Measurements from ENCODE around the gene MLPH.

Gene MLPH

DNA sequence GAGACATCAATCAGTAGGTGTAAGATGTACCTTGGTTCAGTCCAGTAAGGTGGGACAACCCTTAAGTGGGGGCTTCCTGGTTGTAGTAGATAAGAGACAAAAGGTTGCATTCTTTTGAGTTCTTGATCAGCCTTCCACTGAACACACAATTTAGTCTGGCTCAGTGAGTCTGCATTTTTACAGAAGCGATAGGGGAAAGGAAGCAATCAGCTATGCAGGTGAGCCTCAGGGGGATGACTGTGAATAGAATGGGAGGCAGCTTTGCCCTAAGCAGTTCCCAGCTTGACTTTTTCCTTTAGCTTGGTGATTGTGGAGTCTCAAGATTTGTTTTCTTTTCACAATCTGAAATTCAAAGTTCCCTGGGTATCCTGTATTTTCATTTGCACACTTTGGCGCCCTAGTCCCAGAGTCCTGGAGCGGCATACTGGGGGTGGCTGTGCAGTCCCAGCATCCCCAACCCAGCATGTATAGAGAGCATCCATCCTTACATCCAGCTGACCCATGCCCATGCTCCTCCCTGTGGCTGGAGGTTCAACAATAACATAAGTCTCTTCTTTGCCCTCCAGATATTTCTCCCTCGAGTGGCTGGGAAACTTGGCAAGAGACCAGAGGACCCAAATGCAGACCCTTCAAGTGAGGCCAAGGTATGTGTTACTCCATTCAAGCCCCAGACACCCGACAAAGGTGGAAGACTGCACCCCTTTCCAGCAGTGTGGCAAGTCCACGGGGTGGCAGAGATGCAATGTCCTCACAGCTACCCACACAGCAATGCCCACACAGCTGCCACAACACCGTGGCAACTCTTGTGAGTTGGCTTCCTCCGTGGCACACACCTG lies 59.2 kb downstream of the MLPH start:
- DNase-seq (ENCODE audit: low spot score), result no peak

DNA sequence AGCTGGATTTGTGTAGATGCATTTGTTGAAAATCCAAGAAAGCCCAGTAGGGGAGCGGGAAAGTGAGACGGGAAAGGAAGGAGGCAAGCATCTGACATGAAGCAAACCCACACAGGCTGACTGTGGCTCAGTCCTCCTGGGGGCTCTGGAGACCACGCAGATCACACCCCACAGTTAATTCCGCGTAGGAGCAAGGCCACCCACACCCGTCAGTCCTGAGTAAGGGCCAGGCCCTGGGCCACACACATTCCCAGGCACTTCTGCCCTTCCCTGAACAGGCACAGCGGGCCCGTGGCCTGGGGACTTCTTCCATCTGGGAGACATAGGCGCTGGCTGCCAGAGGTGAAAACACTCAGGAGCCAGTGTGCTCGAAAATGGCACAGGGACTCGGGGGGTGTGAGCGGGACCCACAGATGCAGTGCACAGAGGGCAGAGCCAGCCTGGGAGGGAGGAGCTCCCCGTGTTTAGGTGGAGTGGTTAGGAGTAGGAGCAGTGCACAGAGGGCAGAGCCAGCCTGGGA lies 59.9 kb downstream of the MLPH start:
- no peak for DNase-seq (ENCODE audit: low spot score)

DNA sequence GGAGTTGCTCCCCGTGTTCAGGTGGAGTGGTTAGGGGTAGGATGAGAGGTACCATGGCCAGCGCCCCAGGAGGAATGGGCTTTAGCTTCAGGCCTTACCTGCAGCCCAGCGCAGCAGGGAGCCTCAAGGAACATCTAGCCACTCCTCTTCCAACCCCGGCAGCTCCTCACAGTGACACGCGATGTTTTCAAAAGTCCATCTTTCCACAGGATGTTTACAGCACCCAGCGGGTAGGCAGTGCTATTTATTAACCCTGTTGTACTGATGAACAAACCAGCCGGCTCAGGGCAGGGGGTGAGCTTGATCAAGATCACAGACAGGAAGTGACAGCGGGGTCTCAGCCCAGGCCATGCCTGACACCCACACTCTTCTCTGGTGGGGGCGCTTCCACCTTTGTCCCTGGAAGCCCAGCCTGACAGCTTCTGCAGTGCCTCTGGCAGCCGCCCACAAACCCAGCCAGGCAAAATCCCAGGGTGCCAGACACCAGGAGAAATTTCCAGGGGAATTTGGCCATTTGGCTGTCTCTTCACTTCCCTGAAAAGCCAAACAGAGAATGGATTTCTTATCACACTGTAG lies 60.9 kb downstream of the MLPH start:
- DNase-seq (ENCODE audit: low spot score), result no peak

DNA sequence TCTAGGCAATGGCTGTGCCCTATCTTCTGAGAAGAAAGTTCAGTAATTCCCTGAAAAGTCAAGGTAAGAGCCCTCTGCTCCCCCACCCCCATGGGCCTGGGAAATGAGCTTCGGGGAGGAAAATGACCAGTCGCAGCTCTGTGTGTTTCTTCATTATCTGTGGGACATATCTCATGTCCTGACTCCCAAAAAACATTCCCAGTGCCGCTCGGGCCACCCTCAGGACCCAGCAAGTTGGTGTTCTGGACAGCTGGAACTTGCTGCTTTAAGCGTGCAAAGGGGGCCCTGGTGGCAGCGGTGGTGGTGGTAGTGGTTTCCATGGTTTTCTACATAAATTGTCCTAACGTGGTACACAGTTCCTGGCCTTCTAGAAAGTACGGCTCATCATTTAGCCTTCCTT lies 62.2 kb downstream of the MLPH start:
- DNase-seq (ENCODE audit: low spot score), result no peak

DNA sequence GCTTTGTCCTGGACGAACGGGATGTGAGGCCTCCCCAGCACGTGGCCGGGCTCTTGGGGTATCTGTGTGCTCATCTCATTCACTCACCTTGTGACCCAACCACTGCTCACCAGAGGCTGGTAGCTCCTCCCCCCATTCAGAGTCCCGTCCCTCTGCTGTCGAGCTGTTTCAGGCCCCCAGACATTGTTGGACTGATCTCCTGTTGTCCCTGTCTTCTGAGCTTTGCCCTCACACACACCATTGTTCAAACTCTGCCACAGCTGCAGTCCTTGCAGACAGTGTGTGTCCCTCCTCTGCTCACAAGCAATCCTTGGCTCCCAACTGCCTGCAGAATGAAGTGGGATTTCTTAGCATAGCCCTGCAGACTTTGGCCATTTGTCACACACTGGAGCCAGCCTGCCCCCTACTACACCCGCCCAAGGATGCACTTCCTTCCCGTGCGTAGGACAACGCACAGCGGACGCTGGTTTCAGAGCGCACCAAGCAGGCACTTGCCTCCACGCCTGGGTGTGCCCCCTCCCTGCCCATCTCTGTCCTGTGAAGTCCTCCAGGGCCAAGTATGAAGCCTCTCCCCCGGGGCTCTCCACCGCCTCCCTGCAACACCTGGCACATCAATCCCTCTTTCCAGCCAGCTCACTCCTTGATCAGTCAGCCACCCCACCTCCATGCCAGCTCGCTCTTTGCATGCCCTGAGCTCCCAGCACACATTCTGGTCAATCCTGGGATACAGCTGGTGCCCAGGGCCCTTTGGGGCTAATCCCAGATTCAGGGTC lies 62.8 kb downstream of the MLPH start:
- no peak for DNase-seq (ENCODE audit: low spot score)

DNA sequence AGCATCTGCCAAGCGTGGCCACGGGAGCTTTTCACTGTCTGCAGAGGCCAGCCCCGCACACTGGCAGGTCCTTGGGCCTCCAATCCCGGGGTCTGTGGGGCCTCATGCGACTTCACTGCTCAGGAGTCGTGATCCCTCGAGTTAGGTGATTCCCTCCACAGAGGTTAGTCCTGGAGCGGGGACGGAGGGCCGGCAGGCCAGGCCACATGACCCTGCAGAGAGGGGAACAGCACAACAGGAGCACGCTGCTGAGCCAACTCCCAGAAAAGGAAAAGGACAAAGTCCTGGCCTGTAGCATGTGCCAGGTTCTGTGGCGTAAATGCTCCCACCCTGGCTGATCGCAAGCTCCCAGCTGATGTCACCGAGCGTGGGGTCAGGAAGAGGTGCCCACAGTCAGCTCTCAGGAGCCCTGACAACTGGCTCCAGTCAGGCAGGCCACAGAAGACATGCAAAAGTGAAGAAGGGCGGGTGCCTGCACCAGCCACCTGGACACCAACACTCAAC lies 64.1 kb downstream of the MLPH start:
- DNase-seq (ENCODE audit: low spot score), result no peak

DNA sequence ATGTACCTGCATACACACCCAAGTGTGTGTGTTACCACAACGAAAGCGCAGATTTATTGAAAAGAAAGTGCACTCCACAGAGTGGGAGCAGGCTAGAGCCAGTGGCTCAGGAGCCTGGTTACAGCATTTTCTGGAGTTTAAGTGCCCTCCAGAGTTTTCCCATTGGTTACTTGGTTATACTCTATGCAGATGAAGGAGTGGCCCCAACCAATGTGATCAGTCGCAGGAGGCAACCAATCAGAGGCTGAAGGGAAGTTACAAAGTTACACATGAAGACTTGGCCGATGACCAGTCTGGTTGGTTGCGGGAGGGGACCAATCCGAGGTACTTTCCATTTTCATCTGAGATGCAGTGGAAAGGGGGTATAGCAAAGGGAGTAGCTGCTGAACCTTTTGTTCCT lies 65.9 kb downstream of the MLPH start:
- no peak for DNase-seq (ENCODE audit: low spot score)

DNA sequence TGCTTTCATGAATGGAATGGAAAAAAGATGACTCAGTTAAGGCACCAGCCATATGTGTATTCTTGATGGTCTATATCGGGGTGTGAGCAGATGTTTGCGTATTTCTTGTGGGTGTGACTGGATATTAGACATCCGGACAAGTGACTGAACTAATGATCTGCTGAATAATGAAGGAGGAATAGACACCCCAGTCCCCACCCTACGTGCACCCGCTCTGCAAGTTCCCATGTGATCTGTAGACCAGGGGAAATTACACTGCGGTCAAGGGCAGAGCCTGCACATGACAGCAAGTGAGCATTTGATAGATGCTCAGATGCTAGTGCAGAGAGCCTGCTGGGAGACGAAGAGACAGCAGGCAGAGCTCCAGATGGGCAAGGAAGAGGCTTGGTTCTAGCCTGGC lies 66.9 kb downstream of the MLPH start:
- no peak for DNase-seq (ENCODE audit: low spot score)

DNA sequence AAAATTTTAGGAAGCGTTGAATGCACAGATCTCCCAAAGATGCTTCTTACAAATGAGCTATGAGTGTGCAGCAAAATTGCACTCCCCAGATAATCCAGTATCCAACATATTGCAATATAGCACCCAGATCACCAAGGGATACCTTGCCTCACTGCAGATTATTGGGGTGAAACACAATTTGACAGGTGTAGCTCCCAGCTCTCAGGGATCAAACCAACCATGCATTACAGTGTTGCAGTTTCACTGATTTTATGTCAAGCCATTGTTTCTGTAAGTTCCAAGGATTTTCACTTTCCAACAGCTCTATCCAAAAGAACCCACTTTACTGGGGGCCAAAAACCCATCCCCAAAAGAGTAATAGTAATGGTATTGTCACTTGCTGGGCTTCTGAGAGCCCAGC lies 68.5 kb downstream of the MLPH start:
- DNase-seq (ENCODE audit: low spot score), result no peak

DNA sequence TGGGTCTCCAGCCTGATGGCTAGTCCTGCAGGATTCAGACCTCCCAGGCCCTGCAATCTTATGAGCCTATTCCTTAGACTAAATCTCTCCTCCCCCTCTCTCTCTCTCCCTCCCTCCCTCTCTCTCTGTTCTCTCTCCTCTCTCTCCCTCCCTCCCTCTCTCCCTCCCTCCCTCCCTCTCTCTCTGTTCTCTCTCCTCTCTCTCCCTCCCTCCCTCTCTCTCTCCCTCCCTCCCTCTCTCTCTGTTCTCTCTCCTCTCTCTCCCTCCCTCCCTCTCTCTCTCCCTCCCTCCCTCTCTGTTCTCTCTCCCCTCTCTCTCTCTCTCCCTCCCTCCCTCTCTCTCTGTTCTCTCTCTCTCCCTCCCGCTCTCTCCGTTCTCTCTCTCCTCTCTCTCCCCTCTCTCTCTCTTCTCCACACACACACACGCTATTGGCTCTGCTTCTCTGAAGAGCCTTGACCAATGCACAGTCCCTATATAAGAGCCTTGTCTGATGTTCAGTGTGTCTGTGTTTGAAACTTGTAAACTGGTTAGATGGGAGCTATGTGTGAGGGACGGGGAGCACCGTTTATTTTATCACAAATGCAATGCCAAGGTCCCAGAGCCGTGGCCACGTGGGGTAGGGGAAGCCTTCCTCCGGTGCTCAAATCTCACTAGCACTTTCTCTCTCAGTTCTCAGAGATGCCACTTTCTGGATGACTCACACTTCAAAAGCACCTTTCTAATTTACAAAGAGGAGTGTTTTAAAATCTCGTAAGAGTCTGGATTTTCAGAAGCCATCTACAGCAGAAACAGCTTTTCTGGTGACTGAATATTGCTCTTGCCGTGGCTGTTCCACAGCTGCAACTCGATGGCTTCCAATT lies 70.0 kb downstream of the MLPH start:
- DNase-seq (ENCODE audit: low spot score), result no peak

DNA sequence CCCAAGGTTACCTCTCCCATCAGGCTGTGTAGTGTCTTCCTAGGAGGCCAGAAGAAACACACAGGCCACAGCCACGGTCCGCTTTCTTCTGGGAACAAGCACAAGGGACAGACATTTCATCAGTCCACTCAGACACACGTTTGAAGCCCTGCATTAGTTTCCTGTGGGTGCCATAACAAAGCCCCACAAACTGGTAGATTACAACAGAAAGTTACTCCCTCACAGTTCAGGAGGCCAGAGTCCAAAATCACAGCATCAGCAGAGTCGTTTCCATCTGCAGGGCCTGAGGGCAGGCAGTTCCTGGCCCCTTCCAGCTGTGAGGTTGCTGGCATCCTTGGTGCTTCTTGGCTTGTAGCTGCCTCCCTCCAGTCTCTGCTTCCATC lies 70.6 kb downstream of the MLPH start:
- no peak for DNase-seq (ENCODE audit: low spot score)

DNA sequence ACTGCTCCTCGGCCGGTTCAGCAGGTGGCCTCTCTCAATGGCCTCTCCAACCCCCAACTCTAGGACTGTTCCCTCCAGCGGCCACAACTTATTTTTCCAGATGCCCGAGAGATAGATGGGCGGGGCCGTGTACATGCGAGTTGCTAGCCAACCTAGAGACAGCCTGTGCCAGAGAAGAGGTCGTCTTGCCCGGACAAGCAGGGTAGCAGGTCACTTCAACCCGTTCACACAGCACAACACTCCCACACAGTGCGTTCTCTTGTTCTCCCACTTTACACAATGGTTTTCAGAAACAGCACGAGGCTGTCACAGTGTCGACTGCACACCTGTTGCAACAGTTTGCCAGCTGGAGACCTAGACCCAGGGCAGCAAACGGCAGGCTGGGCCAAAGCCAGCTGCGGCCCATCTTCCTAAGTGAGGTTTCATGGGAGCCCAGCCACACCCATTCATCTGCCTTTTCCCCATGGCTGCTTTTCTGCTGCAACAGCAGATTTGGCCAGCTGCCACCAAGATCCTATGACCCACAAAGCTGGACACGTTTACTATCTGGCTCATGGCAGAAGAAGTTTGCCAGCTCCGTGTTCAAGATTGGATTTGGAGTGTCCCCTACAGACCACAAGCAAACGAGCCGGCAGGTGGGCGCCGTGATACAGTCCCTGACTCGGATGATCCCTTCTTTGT lies 72.0 kb downstream of the MLPH start:
- no peak for DNase-seq (ENCODE audit: low spot score)

DNA sequence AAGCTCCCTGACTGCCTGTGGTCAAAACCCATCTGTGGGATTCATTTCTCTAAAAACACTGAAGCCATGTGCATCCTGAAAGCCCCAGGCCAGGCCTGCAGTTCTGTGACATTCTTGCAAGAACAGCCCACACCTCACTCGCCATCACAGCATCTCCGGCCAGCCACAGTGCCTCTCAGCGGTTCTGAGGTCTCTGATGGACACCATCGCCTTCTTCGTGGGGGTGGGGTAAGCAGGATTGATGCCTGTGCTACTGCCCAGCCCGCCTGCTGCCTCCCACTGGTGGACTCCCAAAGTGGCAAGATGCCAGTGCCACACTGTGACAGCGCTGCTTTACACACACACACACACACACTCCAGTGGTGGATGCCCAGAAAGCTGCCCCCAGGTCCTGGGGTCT lies 74.2 kb downstream of the MLPH start:
- no peak for DNase-seq (ENCODE audit: low spot score)

DNA sequence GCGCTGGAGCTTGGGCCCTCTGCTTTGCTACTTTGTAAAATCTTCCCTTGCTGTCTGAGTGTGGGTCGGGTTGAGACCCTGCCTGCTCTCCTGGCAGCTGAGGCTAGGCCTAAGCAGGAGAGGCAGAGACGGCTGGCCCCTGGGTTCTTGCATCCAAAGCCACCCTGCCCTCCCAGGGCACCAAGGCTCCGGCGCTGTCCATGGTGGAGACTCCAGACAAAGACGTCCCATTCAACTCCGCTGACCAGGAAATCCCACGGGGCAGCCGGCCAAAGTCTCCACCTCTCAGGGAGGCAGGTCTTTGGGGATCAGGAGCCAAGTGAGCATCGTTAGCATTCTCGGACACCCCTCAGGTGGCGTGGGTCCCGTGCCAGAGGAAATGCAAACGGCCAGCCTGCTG lies 76.8 kb downstream of the MLPH start:
- no peak for DNase-seq (ENCODE audit: low spot score)

DNA sequence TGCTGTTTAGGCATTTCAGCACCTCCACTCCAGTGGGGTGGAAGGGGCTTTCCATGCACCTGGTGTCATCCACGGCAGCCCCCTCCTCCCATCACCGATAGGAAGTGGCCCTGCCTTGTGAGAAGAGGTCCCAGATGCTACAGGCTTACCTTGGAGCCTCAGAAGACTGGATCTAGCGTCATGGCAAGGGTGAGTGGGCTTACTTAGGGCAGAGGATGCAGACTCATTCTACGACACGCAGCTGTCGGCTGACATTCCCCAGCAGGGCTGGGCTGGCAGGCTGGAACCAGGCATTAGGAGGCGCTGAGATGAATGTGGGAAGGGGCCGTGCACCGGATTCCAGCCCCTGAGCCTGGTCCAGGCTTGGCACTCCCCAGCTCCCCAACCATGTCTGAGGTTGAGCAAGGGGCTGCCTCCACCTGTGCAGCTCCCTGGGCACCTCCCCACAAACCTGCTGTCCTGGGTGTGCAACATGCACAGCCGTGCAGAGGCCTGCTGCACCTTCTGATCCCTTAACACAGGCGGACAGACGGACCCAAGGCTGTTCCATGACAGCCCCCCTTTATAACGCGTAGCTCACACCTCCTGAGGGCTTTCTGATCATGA lies 77.6 kb downstream of the MLPH start:
- no peak for DNase-seq (ENCODE audit: low spot score)

DNA sequence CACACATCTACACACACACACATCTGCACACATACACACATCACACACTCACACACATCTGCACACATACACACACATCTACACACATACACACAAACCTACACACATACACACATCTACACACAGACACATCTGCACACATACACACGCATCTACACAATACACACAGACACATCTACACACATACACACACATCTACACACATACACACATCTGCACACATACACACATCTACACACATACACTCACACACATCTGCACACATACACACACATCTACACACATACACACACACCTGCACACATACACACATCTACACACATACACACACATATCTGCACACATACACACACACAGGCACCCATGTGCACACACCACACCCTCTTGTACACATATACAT lies 78.9 kb downstream of the MLPH start:
- no peak for DNase-seq (ENCODE audit: low spot score)

DNA sequence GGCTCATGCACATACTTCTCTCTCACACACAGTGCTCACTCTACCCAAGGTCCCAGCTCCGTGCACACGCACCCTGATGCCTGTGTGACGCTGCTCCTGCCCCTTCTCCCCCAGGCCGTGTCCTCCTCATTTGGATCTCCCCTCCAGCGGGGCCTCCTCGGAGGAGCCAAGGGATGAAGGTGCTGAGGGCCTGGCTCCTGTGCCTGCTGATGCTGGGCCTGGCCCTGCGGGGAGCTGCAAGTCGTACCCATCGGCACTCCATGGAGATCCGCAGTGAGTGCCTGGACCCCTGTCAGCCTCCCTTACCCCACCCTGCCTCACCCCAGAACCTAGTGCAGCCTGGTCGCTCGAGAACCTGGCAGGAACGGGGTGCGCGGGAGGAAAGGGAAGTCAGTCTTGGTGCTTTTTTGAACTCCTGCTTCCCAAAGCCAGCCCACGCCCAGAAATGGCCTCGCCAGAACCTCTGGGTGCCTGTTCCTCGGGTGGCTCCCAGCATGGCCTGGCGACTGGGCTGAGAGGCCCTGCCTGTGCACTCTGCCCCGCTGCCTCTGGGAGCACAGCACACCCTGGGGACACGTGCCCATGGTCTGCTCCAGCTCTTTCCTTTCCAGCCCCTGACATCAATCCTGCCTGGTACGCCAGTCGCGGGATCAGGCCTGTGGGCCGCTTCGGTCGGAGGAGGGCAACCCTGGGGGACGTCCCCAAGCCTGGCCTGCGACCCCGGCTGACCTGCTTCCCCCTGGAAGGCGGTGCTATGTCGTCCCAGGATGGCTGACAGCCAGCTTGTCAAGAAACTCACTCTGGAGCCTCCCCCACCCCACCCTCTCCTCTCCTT lies 79.6 kb downstream of the MLPH start, which contains the start of gene PRLH:
TSS of gene PRLH (plus strand) at position 174 of the 835 bp plus-strand sequence. CDS start at position 174, 0 bp downstream.
- no peak for DNase-seq (ENCODE audit: low spot score)

DNA sequence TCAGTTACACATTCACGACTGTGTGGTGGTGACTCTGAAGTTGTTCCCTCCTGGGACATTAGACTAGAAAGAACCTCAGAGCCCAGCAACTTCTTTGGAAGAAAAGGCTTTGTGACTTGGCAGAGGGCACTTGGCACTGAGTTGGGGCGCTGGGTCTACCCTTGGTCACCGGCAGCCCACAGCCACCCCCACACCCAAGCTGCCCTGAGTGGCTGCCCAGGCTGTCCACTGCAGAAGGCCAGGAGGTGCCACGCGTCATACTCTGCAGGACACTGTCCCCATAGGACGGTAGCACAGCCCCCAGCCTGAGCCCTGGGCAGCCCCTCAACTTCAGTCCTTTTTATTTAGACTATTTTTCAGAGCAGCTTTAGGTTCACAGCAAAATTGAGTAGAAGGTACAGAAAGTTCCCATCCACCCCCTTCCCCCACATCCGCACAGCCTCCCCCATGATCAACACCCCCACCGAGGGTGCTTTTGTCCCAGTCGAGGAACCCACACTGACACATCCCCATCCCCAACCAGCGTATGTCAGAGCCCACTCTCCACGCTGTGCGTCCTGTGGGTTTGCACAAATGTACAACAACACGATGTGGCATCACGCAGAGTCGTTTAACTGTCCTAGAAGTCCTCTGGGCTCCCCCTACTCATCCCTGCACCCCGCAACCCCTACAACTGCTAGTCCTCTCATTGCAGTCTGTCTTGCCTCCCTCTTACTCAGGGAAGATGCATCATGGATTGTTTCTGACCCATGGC lies 80.4 kb downstream of the MLPH start:
- DNase-seq (ENCODE audit: low spot score), result no peak

DNA sequence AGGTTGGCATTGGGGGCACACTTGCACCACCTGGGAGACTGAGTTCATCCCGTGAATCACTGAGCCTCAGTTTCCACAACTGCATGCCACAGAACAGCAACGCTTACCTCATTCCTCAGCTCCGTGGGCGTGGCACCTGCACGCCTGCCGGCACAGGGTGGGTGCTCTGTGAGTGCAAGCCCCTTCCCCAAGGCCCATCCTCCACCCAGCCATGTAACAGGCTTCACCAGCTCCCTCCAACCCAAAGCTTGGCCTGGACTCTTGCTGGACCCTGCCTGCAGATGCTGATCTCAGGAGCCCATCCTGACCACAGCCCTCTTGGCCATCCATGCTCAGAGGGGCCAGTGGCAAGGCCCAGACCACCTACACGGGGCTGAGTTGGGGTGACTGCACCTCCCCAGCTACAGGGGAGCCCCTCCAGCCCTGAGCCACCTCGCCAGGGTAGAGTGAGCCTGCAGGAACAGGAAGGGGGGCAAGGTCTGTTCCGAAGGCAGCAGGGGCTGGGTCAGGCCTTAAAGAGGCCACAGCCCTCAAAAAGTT lies 81.1 kb downstream of the MLPH start:
- DNase-seq (ENCODE audit: low spot score), result no peak
